PC-9 (cell line): ENCODE data around the gene GTF3C1.

Experiments
- EZH2 ChIP-seq: fragments of 200-600 bp; sonication (generic); IDR thresholded peaks from 2 replicates; pipeline ENCODE4 v1.8.0; 2017; ENCODE audit warnings: antibody characterized with exemption, low read depth
- TF ChIP-seq, protein P1 (sequence below): fragments of 200-600 bp; sonication (generic); conservative IDR thresholded peaks from 2 replicates; pipeline ENCODE4 v1.6.1; 2017; ENCODE audit warnings: mixed run types, antibody characterized with exemption, mild to moderate bottlenecking, moderate library complexity

GRCh38 chr16:27448532-27449433 is 100.9 kb downstream of the GTF3C1 start:
- TF ChIP-seq, protein P1, sequence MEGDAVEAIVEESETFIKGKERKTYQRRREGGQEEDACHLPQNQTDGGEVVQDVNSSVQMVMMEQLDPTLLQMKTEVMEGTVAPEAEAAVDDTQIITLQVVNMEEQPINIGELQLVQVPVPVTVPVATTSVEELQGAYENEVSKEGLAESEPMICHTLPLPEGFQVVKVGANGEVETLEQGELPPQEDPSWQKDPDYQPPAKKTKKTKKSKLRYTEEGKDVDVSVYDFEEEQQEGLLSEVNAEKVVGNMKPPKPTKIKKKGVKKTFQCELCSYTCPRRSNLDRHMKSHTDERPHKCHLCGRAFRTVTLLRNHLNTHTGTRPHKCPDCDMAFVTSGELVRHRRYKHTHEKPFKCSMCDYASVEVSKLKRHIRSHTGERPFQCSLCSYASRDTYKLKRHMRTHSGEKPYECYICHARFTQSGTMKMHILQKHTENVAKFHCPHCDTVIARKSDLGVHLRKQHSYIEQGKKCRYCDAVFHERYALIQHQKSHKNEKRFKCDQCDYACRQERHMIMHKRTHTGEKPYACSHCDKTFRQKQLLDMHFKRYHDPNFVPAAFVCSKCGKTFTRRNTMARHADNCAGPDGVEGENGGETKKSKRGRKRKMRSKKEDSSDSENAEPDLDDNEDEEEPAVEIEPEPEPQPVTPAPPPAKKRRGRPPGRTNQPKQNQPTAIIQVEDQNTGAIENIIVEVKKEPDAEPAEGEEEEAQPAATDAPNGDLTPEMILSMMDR: no peak
- TF ChIP-seq EZH2: no peak
